Kasumi-1 (cell line): ENCODE data around the gene DNAL4.
"Not testable (repeated sequence)": the region's sequence is repeated elsewhere in the genome, so short reads cannot be mapped to it uniquely, and the experiment has no call there.

ENCODE experiments used
- DNase-seq, 2 experiments: peaks; one replicate each; lab custom pipeline; 2025; lab: John Stamatoyannopoulos, UW

DNAL4 gene

GRCh38 chr22:38827510-38827909 lies 33.6 kb upstream of the DNAL4 start:
- no peak for DNase-seq

- DNase-seq = no peak
Observed at GRCh38 chr22:38826801-38827200, 32.9 kb upstream of the DNAL4 start.

DNA sequence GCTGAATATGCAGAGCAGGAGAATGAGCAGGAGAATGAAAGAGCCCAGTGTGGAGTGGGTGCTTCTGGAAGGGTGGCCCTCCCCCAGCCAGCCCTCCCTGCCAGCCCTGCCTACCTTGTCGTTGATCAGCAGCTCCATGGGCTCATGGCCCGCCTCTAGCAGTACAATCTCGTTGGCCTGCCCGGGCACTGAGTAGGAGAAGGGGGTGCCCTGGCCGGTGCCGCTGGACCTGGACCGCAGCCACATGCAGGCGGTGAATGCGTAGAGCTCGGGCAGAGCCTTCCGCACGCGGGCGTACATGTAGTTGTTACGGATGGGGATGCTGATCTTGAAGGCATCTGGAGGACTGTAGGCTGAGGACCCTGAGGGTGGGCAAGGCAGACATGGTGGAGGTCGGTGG lies 32.4 kb upstream of the DNAL4 start:
- no peak for DNase-seq

- DNase-seq = peak; percentile 82 to 84
Observed at GRCh38 chr22:38824585-38824984, 30.6 kb upstream of the DNAL4 start.

DNA sequence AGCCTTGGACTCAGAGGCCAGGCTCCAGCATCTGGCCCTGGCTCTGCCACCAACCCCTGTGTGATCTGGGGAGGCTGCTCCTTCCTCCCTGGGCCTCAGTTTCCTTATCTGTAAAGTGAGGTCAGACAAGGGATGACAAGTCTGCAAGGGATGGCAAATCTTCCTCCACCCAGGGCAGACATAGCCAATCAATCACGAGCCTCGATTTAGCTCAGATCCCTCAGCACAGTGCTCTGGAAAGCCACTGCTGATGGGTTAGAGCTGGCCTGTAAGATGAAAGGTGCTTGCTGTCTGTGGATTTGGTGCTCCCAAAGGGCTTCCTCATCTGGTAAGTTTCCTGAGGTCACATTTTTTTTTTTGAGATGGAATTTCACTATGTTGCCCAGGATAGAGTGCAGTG lies 29.7 kb upstream of the DNAL4 start:
- no peak for DNase-seq

DNA sequence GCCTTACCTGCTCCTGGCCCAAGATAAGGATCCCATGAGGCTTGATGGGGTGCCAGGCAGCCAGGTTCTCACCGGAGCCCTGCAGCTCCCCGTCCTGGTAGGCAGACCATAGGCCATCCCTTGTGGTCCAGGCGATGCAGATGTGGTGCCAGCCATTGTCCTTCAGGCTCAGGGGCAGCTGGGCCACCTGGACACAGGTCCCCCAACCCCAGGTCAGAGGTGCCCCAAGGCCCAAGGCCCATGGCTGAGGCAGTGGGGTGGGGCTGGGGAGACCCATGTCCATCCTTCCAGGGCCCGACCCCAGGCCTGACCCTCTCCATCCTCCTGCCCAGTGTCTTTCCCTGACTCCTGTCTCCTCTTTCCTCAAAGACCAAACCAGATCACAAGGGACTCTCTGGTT lies 29.1 kb upstream of the DNAL4 start:
- no peak for DNase-seq

- DNase-seq = no peak
Observed at GRCh38 chr22:38820020-38820419, 26.1 kb upstream of the DNAL4 start.

DNA sequence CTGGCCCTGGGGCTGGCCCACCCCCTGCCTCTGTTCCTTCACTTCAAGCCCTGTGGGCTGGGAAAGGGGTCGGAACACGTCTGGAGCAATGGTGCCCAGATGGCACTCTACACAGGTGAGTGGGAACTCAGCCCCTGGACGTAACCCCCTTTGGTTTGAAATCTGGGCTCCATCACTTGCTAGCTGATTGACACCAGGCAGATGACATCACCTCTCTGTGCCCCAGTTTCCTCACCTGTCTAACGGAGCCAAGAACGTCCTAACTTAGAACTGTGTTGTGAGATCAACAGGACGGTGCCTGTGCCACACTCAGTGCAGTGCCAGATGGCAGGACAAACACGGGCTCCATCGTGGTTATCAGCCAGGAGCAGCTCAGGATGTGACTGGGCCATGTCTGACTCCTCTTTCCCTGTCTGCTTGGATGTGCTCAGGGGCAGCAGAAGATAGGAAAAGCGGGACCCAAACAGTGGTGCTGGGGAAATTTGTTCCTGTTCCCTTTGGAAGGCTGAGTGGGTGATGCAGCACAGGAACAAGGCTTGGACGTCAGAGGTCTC lies 25.5 kb upstream of the DNAL4 start:
- no peak for DNase-seq

DNA sequence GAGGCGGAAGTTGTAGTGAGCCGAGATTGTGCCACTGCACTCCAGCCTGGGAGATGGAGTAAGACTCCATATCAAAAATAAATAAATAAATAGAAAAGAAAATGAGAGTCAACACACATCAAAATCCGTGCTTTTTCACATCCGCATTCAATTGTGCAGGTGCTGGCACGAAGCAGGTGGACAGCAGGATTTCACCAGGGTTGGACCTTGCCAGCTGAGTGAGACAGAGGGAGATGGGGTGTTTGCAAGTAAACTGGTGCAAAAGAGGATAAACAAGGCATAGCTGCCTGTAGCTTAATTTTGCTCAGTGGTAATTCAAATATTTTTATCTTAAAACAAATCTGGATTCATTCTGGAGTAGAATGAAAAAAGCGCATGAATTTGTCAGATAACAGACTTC lies 23.3 kb upstream of the DNAL4 start:
- no peak for DNase-seq

DNA sequence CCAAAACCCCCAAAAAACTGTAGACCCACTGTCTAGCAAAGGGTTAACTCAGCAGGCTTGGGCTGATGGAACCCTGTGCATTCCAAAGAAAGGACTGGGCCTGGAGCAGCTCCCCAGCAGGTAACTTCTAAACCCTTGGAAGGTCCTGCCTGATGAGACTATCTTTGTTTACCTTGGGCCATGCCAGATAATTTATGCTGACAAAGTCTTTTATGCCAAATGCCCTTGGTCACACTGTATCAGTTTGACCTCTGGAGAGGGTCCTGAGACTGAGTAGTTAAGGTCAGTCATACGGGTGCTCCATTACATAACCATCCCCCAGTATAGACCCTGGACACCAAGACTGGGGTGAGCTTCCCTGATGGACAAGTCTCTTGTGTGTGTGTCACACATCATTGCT lies 21.9 kb upstream of the DNAL4 start:
- DNase-seq = no peak

DNA sequence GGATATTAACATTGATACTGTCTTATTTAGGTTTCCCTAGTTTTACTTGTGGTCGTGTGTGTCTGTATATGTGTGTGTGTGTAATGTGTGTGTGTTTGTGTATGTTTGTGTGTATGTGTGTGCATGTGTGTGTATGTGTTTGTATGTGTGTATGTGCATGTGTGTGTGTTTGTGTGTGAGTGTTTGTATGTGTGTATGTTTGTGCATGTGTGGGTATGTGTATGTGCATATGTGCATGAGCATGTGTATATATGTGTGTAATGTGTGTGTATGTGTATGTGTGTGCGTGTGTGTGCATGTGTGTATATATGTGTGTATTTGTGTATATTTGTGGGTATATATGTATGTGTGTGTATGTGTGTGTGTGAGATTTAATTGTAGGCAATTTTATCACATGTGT lies 17.3 kb upstream of the DNAL4 start:
- DNase-seq = no peak

GRCh38 chr22:38805041-38805593 lies 11.2 kb upstream of the DNAL4 start:
- not testable (repeated sequence) for DNase-seq

DNA sequence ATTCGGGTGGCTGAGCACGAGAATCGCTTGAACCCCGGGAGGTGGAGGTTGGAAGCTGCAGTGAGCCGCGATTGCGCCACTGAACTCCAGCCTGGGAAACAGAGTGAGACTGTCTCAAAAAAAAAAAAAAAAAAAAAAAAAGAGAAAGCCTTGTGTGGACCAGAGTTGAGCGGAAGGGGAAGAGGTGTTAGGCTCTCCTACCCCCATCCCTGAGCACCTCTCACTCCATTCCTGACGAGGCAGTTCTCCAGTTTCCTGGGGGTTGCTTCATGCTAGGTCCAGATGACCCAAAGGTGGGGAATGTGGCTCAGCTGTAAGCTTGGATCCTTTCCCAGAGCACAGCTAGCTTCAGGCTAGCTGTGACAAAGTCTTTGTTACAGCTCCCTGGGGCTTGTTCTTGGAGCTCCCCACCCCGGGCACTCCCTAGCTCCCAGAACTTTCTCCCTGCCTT lies 8.8 kb upstream of the DNAL4 start:
- no peak for DNase-seq

GRCh38 chr22:38799265-38800002 lies 5.5 kb upstream of the DNAL4 start:
- DNase-seq = no peak

GRCh38 chr22:38798496-38798895 lies 4.6 kb upstream of the DNAL4 start:
- DNase-seq = no peak

DNA sequence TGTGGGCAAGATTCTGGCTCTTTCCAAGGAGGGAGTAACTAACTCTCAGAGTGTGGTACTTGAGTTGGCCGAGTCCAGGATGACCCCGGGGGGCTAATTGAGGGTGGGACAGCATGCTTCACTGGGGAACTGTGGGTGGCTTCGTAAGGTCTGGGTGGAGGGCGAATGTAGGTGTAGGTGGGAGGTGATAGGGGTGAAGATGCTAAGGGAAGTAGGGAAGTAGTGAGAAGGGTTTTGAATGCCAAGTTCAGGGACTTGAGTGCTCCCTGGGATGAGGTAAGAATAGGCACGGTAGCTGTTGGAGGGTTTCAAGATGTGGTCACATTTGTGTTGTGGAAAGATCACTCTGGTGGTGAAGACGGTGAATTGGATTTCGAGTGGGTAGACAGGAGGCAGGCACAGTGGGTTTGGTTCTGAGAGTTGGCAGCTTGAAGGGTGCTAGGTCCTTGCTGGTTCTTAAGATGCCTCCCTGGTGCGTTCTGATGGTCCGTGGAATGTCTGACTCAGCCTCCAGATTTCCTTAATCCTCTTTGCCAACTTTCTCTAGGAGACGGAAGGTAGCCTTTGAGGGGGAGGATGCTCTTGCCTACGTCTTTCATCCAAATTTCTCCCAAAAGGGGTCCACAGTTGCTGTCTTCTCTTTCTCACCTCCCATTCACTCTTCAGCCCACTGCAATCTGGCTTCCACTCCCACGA lies 2.5 kb upstream of the DNAL4 start:
- DNase-seq = no peak

- DNase-seq = no peak
Observed at GRCh38 chr22:38795569-38795968, 1.6 kb upstream of the DNAL4 start.

DNA sequence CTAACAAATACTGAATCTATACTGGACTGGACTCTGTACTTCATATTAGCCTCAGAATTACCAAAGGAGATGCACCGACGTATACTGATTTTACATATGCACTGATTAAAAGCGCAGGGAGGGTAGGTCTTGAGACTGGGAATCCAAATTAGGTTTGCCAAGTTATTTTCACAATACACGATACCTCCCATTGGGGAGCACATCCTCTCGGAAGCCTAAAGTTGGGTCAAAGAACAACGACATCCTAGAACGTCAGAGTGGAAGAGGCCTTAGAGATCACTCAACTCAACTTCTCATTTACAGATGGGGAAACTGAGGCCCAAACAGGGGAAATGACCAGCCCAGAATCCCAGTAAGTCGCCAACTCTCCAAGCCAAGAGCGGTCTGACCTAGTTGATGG lies 626 bp downstream of the DNAL4 start:
- DNase-seq = no peak

GRCh38 chr22:38792833-38793232 lies 1.1 kb downstream of the DNAL4 start:
- no peak for DNase-seq

GRCh38 chr22:38789606-38790005 lies 4.3 kb downstream of the DNAL4 start:
- DNase-seq = no peak

DNA sequence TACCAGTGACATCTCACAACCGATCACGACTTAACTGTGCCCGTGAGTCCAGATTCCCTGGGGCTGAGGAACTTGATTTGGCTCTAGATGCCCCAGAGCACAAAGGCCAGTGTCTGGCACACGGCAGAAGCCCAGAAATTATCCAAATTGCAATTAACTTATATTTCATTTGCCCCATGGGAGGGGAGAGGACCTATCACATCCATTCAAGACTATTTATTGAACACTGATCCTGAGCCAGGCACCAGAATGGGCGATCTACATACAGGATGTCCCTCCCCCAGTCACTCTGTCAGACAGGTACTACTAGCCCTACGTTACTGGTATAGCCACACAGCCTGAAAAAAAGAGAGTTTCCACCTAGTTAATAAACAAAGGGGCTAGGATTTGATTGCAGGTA lies 5.1 kb downstream of the DNAL4 start:
- no peak for DNase-seq

- DNase-seq = no peak
Observed at GRCh38 chr22:38788021-38788816, 5.7 kb downstream of the DNAL4 start.
